ENCODE measurements around the gene NFRKB. TPM values are rescaled to one million over a fixed set of nuclear protein-coding genes. Genes with fewer than 3 reads are reported as not detected.
"Not testable (repeated sequence)": the region's sequence is repeated elsewhere in the genome, so short reads cannot be mapped to it uniquely, and the experiment has no call there.

NFRKB gene
- total RNA-seq, 2 donors from 2014 or later, result 18.5 to 19.2 TPM

- Histone ChIP-seq H3K9ac (ENCODE audit: low read depth in 2 of 2, low read length in 2 of 2) (no peak overlapping the region), H3K4me3 (no peak overlapping the region), H3K27me3 (no peaks in the 10 kb centered on the region), H3K4me1 (no peaks in the 10 kb centered on the region), H3K27ac (no peak overlapping the region), H3K9me3 (no peaks in the 10 kb centered on the region), H3K36me3 (peaks cover 8% of the 10 kb centered on the region)
- no peak for DNase-seq
- intact Hi-C loops (cut with DNase I), result no loop called here
- TF ChIP-seq, protein P1, sequence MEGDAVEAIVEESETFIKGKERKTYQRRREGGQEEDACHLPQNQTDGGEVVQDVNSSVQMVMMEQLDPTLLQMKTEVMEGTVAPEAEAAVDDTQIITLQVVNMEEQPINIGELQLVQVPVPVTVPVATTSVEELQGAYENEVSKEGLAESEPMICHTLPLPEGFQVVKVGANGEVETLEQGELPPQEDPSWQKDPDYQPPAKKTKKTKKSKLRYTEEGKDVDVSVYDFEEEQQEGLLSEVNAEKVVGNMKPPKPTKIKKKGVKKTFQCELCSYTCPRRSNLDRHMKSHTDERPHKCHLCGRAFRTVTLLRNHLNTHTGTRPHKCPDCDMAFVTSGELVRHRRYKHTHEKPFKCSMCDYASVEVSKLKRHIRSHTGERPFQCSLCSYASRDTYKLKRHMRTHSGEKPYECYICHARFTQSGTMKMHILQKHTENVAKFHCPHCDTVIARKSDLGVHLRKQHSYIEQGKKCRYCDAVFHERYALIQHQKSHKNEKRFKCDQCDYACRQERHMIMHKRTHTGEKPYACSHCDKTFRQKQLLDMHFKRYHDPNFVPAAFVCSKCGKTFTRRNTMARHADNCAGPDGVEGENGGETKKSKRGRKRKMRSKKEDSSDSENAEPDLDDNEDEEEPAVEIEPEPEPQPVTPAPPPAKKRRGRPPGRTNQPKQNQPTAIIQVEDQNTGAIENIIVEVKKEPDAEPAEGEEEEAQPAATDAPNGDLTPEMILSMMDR (IDR thresholded peaks at IDR 0.05), result no peak
Measured at GRCh38 chr11:129880311-129880710, 15.1 kb downstream of the NFRKB start.

DNA sequence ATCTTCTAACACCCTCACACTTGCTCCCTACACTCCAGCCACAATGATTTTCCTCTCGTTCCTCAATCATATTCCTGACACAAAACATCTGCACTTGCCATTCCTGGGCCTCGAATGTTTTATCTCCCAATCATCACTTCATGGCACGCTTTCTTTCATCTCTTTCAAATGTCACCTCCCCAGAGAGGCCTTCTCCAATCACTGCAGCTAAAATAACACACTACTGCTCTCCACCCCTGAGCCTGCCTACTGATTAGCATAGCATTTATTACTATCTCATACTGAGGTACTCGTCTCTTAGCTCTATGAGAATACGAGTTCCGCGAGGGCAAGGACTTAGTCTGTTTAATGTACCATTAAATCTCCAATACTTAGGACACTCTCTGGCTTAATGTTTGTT lies 23.5 kb downstream of the NFRKB start:
- intact Hi-C loops (cut with DNase I), result no loop called here
- H3K4me1 ChIP-seq, result no peaks in the 10 kb centered on the region
- H3K9me3 ChIP-seq, result no peaks in the 10 kb centered on the region
- peaks cover 8% of the 10 kb centered on the region for H3K36me3 ChIP-seq
- no peak overlapping the region for H3K4me3 ChIP-seq
- no peak overlapping the region for H3K9ac ChIP-seq (ENCODE audit: low read depth in 2 of 2, low read length in 2 of 2)
- H3K27me3 ChIP-seq, result no peaks in the 10 kb centered on the region
- TF ChIP-seq, protein P1 (IDR thresholded peaks at IDR 0.05), result no peak
- no peak for DNase-seq
- H3K27ac ChIP-seq, result no peak overlapping the region

DNA sequence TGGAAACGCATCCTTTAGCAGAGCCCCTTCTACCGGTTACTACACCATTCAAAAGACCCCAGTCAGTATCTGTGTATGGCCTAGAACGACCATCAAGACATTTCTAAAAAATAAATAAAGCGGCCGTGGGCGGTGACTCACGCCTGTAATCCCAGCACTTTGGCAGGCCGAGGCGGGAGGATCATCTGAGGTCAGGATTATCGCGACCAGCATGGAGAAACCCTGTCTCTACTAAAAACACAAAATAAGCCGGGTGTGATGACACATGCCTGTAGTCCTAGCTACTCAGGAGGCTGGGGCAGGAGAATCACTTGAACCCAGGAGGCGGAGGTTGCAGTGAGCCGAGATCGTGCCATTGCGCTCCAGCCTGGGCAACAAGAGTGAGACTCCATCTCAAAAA lies 26.8 kb downstream of the NFRKB start:
- H3K36me3 ChIP-seq; H3K4me1 ChIP-seq; intact Hi-C loops (cut with DNase I); DNase-seq; H3K27ac ChIP-seq; H3K4me3 ChIP-seq; H3K27me3 ChIP-seq; H3K9ac ChIP-seq (ENCODE audit: low read depth in 2 of 2, low read length in 2 of 2); H3K9me3 ChIP-seq: not testable (repeated sequence)

DNA sequence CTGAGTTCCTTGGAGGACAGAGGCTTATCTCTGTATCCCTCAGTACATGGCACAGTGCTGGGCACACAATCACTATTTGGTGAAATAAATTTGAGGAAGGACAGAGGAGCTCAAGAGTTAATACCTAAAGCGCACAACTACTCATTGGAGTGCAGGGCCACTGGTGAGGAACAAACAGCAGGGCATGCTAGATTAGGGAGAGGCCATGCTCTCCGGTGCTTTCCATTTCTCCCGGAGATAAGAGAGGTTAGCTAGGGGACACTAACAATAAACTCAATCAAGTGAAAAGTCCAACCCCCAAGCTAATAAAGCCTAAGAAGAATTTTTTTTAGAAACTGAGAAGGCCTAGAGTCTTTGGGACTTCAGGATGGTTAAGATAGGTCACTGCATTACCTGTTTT lies 29.1 kb downstream of the NFRKB start:
- Histone ChIP-seq H3K9me3 (no peaks in the 10 kb centered on the region), H3K27ac (no peak overlapping the region), H3K4me3 (no peak overlapping the region), H3K9ac (ENCODE audit: low read depth in 2 of 2, low read length in 2 of 2) (no peak overlapping the region), H3K27me3 (no peaks in the 10 kb centered on the region), H3K4me1 (no peaks in the 10 kb centered on the region), H3K36me3 (no peaks in the 10 kb centered on the region)
- DNase-seq, result no peak
- TF ChIP-seq, protein P1 (IDR thresholded peaks at IDR 0.05), result no peak
- intact Hi-C loops (cut with DNase I), result no loop called here

DNA sequence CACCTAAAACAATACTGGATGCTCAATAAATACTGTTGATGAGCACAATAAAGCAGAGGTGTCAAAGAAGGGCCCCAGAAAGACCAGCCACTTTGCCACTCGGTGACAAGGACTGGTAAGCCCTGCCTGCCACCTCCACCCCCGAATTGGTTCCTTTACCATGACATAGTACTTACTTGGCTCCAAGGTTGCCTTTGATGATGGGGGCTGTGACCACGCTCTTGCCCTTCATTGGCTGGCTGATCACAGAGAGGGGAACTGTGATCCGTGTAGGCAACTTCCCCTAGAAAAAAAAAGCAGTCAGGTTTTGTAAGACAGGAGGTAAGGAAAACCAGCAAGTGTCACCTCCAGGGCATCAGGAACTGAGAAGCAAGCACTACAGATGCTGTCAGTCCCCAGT lies 29.7 kb downstream of the NFRKB start:
- H3K27ac ChIP-seq, result no peak overlapping the region
- no peak for DNase-seq
- no peaks in the 10 kb centered on the region for H3K9me3 ChIP-seq
- no peak overlapping the region for H3K9ac ChIP-seq (ENCODE audit: low read depth in 2 of 2, low read length in 2 of 2)
- H3K36me3 ChIP-seq, result peaks cover 3% of the 10 kb centered on the region
- H3K4me3 ChIP-seq, result no peak overlapping the region
- intact Hi-C loops (cut with DNase I), result no loop called here
- TF ChIP-seq, protein P1 (IDR thresholded peaks at IDR 0.05), result no peak
- H3K4me1 ChIP-seq, result no peaks in the 10 kb centered on the region
- no peaks in the 10 kb centered on the region for H3K27me3 ChIP-seq

DNA sequence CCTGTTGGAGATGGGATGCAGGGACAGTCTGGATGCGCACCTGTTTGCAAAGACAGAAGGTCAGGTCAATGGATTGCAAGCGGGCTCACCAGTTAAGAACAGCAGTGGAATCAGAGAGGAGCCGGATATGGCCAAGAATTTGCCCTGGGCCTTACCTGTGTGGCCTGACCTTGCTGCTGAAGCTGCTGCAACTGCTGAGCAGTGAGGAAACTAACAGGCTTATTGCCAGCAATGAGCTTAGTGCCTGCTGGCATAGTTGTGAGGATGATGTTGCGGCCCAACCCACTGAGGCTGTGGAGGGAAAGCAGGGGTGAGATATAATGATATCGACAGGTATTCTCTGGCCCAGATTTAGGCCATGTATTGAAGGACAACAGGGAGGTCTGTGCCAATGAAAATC lies 30.6 kb downstream of the NFRKB start:
- no peak overlapping the region for H3K4me3 ChIP-seq

More for the DNA sequence above, 30.6 kb downstream of the NFRKB start:
- TF ChIP-seq, protein P1 (IDR thresholded peaks at IDR 0.05), result no peak
- no peaks in the 10 kb centered on the region for H3K9me3 ChIP-seq
- H3K4me1 ChIP-seq, result no peaks in the 10 kb centered on the region
- peaks cover 3% of the 10 kb centered on the region for H3K36me3 ChIP-seq
- H3K27ac ChIP-seq, result no peak overlapping the region
- no peak for DNase-seq
- H3K9ac ChIP-seq (ENCODE audit: low read depth in 2 of 2, low read length in 2 of 2), result no peak overlapping the region
- no peaks in the 10 kb centered on the region for H3K27me3 ChIP-seq
- intact Hi-C loops (cut with DNase I), result no loop called here

Measured in colonic mucosa (tissue), 4 donors.